ENCODE measurements around the gene ZNF10. TPM values are rescaled to one million over a fixed set of nuclear protein-coding genes. Genes with fewer than 3 reads are reported as not detected.
A peak's percentile ranks its signal among the peaks of the same experiment; 100 is the strongest.

Gene ZNF10
- total and polyA plus RNA-seq, 12 donors = 3.5 to 25.2 (median 10.8) TPM

GRCh38 chr12:133202493-133203343 is 72.3 kb downstream of the ZNF10 start:
- WGBS, 4 donors = 97 to 100% (median 99%) methylated on average over 2 of the region's 2 CpGs
- no peaks in the 10 kb centered on the region for H3K27me3 ChIP-seq
- H3K4me1 ChIP-seq (replicated peaks in 1 of 2) = no peaks in the 10 kb centered on the region
- no peak overlapping the region for H3K27ac ChIP-seq
- H3K36me3 ChIP-seq (replicated peaks in 1 of 2) = peaks cover 6 to 11% of the 10 kb centered on the region in 2 donors
- TF ChIP-seq, protein P1, sequence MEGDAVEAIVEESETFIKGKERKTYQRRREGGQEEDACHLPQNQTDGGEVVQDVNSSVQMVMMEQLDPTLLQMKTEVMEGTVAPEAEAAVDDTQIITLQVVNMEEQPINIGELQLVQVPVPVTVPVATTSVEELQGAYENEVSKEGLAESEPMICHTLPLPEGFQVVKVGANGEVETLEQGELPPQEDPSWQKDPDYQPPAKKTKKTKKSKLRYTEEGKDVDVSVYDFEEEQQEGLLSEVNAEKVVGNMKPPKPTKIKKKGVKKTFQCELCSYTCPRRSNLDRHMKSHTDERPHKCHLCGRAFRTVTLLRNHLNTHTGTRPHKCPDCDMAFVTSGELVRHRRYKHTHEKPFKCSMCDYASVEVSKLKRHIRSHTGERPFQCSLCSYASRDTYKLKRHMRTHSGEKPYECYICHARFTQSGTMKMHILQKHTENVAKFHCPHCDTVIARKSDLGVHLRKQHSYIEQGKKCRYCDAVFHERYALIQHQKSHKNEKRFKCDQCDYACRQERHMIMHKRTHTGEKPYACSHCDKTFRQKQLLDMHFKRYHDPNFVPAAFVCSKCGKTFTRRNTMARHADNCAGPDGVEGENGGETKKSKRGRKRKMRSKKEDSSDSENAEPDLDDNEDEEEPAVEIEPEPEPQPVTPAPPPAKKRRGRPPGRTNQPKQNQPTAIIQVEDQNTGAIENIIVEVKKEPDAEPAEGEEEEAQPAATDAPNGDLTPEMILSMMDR (IDR thresholded peaks at IDR 0.05) = no peak
- TF ChIP-seq POLR2A (IDR thresholded peaks at IDR 0.05) = no peak
- DNase-seq = no peak
- peaks cover 26 to 76% (median 56%) of the 10 kb centered on the region in 3 donors for H3K9me3 ChIP-seq (replicated peaks in 1 of 3)
- intact Hi-C loops (cut with DNase I) = no loop called here
- H3K4me3 ChIP-seq = peak overlapping the region in 1 of 4 donors; percentile 38

GRCh38 chr12:133203344-133204263 is 73.2 kb downstream of the ZNF10 start:
- H3K27ac ChIP-seq = no peak overlapping the region
- H3K4me1 ChIP-seq (replicated peaks in 1 of 2) = no peaks in the 10 kb centered on the region
- no peak for DNase-seq
- 94 to 98% (median 97%) methylated on average over 7 of the region's 7 CpGs for WGBS, 4 donors
- no peaks in the 10 kb centered on the region for H3K27me3 ChIP-seq
- H3K9me3 ChIP-seq (replicated peaks in 1 of 3) = peaks cover 26 to 85% (median 64%) of the 10 kb centered on the region in 3 donors
- H3K36me3 ChIP-seq (replicated peaks in 1 of 2) = peaks cover 6 to 11% of the 10 kb centered on the region in 2 donors
- TF ChIP-seq, protein P1 (IDR thresholded peaks at IDR 0.05) = no peak
- TF ChIP-seq POLR2A (IDR thresholded peaks at IDR 0.05) = no peak
- peak overlapping the region in 1 of 4 donors; percentile 38 for H3K4me3 ChIP-seq
- intact Hi-C loops (cut with DNase I) = no loop called here

- H3K9me3 ChIP-seq (replicated peaks in 1 of 3) = peaks cover 26 to 92% (median 64%) of the 10 kb centered on the region in 3 donors
These were observed 73.8 kb downstream of the ZNF10 start for GRCh38 chr12:133204264-133204603.

More at GRCh38 chr12:133204264-133204603, 73.8 kb downstream of the ZNF10 start:
- 100% methylated on average over 1 of the region's 1 CpG for WGBS, 4 donors
- H3K4me3 ChIP-seq = peak overlapping the region in 1 of 4 donors; percentile 33
- no peak for DNase-seq
- no peak for TF ChIP-seq POLR2A (IDR thresholded peaks at IDR 0.05)
- TF ChIP-seq, protein P1 (IDR thresholded peaks at IDR 0.05) = no peak
- H3K36me3 ChIP-seq (replicated peaks in 1 of 2) = peaks cover 6 to 11% of the 10 kb centered on the region in 2 donors
- no peaks in the 10 kb centered on the region for H3K27me3 ChIP-seq
- intact Hi-C loops (cut with DNase I) = no loop called here
- no peaks in the 10 kb centered on the region for H3K4me1 ChIP-seq (replicated peaks in 1 of 2)
- H3K27ac ChIP-seq = no peak overlapping the region
